MV-4-11 (cell line): ENCODE measurements around the gene CDC42EP3.

ENCODE experiments used
- DNase-seq: peaks from one replicate; lab custom pipeline; 2025; lab: John Stamatoyannopoulos, UW

Gene CDC42EP3

DNA sequence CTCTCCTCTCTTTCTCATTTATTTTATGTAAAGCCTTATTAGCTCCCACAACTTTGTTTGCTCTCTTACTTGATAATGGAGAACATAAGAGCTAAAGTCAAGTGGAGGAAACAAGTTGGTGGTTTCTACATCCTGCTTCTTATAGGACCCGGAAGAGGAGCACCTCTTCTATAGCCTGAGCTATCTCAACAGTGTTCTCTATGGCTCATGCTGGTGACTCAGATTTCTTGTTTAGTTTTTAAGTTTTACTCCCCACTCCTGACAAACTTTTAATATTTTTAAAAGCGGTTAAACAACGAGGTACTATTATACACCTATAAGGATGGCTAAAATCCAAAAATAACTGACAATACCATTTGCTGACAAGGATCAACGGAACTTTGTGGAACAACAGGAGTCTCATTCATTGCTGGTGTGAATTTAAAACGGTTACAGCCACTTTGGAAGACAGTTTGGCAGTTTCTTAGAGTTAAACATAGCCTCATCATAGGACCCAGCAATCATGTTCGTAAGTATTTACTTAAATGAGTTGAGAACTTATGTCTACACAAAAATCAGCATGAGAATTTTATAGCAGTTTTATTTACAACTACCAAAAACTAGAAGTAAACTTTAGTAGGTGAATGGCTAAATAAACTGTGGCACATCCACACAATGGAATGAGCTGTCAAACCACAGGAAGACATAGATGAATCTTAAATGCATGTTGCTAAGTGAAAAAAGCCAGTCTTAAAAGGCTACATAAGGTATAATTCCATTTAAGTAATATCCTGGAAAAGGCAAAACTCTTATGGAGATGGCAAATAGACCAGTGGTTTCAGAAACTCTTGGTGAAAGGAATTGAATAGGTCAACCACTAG is 12.7 kb upstream of the CDC42EP3 start:
- DNase-seq = peak; percentile 69

DNA sequence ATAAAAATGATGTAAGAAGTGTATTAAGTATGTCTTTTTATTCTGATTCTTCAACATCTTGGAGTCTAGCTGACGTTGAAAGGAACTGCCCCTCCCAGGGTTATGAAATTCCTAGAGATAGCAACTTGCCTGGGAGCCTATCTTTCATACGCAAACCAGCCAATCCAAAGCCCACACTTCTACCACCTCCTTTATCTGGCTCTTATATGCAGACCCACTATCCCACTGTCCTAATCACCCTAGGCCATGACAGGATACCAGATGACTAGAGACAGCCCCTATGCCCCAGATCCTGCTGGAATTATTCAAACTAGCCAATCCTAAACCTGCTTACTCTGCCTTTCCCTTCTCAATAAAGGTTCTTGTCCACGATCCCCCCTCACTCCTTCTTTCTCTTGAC is 11.8 kb upstream of the CDC42EP3 start:
- no peak for DNase-seq

DNA sequence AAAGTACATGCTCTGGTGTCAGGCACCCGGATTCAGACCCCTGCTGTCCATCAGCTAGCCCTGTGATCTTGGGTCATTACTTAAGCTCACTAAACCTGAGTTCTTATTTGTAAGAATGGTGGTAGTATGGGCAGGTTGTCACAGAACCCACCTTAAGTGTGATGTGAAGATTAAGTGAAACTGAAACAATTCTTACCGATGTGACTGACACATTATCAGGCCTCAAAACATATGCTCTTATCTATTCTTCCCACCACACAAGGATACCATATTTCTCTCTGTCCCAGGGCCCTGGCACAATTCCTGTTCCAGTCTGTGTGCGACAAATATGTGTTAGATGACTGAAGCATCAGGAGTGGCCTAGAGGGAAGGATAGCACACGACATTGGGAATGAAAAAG is 11.0 kb upstream of the CDC42EP3 start:
- DNase-seq = no peak

DNA sequence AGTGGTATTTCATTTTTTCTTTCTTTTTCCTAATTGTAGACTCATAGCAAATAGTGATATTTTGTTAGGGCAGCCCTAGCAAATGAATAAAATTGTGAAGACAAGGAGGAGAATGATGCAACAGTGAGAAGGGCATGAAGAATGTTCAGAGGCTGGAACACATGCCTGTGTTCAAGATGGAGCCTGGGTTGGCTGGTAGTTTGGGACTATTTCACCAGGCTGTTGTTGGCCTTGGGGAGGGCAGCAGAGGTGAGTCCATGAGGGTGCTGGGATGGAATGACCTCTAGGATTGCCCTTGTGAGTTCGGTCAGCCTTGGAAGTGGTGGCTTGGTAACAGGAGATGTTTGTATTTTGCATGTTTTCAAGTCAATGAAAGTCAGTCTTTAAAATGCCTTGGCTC is 10.1 kb upstream of the CDC42EP3 start:
- DNase-seq = no peak

DNA sequence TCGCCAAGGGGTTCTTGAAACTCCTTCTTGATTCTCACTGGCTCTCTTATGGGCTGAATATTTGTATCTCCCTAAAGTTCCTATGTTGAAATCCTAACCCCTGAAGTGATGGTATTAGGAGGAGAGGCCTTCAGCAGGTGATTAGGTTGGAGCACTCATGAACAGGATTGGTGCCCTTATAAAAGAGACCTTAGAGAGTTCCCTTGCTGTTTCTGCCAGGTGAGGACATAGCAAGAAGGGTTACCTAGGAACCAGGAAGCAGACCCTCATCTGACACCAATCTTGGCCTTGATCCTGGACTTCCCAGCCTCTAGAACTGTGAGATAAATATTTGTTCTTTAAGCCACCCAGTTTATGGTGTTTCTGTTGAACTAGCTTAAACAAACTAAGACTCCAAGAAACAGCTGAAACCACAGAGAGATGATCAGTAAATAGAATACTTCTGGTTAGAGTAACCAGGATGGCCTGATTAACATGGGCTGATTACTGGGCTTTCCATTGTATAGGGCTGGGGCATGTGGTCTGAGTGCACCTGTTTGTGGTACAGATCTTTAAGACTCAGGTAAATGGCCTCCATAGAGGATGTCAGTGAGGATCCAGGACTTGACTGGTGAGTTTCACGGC is 7.7 kb upstream of the CDC42EP3 start:
- DNase-seq = no peak

DNA sequence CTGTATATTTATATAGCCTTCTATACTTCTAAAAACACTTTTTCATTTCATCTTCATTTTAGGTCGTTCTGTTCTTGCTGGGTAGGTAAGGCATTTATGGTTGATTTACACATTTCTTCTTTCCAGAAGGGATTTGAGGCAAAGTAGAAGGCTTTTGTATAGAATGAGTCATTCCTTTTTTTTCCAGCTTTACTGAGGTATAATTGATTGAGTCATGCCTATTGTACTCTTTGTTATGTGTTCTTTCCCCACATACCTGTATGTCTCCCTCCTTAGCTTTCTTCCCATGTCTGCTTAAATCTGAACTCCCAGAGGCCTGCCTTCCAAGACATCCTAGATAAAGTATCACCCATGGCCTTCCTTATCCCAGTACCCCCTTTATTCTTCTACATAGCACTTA is 4.8 kb upstream of the CDC42EP3 start:
- DNase-seq = no peak

DNA sequence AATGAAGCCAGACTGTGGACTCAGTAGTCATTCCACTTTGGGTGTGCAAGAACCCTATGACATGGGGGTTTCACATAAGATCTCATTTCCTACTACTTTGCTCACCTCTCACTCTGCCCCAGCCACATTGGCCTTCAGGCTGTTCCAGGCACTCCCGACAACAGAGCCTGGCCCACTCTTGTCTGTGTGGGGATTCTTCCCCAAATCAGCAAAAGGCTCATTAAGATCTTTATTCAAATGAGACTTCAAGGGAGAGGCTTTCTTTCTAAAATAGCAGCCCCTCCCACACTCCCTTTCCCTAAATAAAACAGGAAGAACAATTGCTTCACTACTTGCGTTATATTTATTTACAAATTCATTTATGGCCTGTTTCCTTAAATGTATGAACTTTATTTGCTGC is 3.5 kb upstream of the CDC42EP3 start:
- DNase-seq = peak; percentile 79

DNA sequence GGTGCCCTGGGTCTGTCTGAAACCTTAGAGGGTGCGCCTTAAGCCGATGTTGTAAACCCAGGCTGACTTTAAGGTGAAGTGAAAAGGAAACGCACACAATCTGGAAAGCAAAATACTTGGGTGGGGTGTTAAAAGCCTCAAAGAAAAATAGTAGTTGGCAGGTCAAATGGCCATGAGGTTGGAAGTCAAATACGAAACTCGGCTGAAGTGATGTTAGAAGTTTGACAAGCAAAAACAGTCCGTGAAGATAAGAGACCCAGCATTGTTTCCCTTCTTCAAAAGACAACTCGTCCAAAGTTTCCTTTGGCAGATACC is 1.4 kb upstream of the CDC42EP3 start:
- no peak for DNase-seq

DNA sequence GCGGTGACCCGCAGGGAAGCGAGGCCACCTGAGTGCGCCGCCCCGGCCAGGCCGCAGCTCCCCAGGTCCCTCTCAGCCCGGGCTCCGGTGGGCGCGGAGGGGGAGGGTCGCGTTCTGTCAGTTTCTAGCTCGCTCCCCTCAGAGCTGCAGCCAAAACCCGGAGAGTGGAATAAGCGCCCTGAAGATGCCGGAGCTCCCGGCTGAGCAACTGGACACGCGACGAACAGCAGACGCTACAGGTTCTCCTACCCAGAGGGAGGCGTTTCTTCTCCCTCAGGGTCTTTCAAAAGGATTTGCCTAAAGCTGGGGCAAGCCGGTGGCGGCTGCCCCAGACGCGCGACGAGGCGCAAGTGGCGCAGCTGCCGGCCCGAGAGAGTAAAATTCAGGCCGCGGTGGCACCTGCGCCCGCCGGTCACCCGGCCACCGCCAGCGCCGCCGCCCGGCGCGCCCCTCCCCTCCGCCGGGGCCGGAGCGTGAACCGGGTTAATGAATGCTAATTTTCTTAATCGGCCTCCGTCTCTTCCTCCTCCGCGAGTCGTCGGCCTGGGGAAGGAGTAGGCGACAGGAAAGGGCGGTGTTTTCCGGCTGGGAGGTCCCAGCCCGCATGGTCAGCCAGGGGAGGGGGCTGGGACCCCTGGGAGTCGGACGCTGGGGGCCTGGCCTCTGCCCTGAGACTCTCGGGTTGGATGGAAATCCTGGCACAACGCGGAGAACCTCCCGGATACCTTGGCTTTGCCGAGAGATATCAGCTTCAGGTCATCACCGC is 845 bp upstream of the CDC42EP3 start:
- peak; percentile 69 for DNase-seq

DNA sequence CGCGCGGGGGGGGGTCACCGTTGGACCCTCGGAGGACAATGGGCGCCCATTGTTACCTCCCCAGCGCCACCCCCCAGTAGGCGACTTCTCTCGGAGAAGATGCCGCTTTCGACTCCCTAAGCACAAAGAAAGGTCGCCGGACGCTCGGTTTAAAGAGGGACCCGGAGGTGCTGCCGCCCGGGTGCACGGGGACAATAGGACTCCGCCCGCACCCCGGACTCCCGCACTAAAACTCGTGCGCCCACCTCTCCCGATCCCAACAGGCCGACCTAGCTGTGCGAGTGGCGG is 318 bp upstream of the CDC42EP3 start:
- DNase-seq = no peak

DNA sequence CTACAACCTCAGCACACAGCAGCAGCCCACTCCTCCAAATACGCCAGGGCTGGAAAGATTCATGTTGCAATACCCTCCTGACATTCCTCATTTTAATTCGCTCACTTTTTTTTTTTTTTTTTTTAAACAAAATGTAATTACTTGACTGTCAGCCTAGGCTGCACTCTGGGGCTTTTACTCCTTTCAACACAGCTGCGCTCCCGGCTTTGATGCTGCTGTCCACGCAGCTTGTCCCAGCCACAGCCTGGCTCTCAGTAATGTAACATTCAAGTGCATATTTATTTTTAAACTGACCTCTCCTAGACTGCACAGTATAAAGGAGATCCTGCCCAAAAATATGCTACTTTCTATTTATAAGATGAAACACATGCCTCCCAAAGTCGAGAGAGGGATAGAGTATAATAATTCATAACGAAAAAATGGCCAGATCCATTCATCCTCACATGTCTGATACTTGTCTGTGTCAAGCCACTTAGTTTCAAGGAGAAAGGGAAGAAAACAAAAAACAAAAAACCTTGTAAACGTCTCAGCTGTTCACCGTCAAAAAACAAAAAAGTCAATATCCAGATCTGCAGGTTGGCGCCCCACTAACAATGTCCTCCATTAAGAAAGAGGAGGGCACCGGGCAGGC is 949 bp downstream of the CDC42EP3 start:
- DNase-seq = no peak

DNA sequence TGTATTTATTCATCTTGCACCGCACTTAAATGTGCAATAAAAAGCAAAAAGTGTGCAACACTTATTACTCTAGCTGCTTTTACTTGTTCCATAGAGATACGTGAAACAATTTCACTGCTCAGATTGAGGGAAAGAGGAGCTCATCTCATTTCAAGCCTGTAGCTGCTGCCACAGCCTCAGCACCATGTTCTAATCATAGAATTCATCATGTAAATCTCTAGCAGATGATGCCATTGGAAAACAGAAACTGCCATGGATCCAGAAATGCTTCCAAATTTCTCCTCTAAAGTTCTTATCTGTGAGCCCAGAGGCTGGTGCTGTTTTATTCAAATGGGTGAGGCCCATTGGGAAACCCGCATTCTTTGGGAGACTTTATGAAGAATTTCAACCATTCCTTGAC is 2.0 kb downstream of the CDC42EP3 start:
- no peak for DNase-seq

DNA sequence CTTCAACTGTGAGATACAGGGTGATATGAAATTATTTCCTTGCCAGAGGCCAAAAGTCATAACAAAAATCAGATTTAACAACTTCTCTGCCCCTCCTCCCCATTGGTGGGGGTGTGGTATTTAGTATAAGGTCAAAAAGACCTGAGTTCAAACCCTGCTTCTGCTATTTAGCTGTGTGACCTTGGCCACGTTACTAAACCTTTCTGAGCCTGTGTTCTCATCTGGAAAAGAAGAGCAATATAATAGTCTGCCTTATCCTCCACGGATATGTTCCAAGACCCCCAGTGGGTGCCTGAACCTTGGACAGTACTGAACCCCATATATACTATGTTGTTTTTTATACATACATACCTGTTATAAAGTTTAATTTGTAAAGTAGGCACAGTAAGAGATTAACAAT is 3.7 kb downstream of the CDC42EP3 start:
- no peak for DNase-seq

DNA sequence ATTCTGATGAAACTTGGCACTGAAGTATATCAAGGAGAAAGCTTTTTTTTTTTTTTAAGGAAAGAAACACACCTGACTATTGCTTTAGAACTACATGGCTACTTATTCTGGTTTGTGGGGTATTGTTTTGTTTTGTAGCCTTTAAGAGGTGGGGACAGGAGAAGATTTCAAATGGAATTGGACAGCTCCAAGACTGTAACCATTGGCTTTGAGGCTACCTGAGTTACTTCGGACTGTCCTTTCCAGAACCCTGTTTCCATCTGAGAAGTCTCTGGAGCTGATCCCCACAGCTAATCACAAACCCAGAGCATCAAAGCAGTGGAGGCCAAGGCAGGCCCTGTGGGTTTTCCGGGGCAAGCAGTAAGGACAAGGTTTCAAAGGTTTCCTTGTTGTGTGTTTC is 4.7 kb downstream of the CDC42EP3 start:
- DNase-seq = no peak

DNA sequence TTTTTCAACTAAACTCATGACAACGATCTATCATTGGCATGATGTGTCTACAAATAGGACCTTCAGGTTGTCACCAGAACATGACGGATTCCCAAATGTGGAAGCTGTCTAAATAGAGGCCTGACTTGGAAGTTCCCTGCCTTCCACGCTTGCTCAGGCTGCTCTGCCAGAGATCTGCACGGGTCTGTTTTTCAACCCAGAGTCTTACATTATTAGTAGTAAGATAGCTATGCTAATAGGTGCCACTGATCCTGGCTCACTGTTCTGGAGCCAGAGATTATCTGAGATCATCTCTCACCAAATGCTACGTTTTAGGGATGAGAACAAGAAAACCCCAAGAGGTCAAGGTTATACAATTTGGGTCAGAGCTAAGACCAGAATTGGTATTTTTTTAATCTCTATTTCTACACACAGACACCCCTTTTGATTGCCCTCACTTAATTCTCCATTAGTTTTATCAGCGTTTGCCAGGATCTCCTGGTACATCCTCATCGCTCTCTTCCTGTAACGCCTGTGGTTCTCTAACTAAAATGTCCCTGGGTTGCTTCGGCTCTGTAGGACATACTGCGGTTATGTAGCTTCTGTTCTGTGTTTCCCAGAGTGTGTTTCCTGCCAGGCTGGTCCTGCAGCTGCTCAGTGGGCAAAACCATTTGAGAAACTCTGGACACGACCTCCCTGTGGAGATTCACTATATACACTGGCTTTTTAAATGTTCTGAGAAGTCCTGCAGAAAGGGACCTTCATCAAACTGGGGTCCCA is 5.7 kb downstream of the CDC42EP3 start:
- DNase-seq = no peak

DNA sequence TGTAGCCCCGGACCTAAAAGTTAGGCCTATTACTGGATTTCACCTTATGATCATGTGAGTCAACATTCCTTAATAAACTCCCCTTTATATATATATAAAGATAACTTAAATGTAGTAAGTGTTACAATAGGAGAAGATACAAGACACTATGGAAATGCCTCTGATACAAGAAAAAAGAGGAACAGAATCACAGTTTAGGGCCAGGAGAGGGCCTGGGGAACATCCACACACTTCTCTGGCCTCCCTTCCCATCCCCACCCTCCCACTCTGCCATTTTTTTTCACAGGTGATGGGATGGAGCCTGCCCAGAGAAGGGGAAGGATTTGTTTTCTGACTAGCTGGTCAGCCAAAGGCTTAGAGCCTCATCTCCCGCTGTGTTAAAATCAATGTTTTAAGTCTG is 6.4 kb downstream of the CDC42EP3 start:
- DNase-seq = peak; percentile 13

DNA sequence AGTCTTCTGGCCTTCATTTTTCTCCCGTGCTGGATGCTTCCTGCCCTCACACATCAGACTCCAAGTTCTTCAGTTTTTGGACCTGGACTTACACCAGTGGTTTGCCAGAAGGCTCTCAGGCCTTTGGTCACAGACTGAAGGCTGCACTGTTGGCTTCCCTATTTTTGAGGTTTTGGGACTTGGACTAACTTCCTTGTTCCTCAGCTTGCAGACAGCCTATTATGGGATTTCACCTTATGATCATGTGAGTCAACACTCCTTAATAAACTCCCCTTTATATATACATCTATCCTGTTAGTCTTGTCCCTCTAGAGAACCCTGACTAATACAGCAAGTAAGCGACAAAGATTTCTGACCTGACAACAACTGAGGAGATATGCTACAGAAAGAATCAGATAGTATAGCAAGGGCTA is 7.2 kb downstream of the CDC42EP3 start:
- DNase-seq = peak; percentile 64

DNA sequence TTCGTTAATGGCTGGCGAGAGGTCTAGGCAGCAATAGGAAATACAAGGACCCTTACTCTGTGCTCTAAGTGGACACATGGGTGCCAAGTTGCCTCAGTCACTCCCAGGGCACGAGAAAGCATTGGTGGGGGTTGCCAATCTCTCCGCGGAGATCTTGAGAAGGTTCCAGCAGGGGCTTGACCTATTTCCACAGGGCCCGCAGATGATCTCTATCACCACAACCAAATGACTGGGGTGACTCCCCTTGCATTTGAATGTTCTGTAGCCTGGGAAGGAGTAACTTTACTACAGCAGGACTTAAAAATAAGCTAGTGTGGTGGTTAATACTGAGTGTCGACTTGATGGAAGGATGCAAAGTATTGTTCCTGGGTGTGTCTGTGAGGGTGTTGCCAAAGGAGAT is 8.1 kb downstream of the CDC42EP3 start:
- DNase-seq = no peak

DNA sequence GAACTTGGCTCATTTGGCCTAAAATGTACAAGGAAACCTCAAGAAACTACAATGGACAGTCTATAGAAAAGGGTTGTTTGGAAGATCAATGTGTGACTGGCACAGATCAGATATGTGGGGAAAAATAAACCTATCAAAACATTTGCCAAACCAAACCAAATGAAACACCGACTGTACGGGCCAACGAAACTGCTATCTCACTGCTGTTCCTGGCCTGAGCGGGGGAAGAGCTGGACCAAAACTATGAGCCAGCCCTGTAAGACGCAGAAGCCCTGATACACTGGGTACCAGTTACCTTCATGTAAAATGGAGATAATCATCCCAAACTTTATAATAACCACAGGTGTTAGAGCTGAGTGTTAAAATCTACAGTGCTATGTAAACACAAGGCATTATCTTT is 11.7 kb downstream of the CDC42EP3 start:
- DNase-seq = no peak

DNA sequence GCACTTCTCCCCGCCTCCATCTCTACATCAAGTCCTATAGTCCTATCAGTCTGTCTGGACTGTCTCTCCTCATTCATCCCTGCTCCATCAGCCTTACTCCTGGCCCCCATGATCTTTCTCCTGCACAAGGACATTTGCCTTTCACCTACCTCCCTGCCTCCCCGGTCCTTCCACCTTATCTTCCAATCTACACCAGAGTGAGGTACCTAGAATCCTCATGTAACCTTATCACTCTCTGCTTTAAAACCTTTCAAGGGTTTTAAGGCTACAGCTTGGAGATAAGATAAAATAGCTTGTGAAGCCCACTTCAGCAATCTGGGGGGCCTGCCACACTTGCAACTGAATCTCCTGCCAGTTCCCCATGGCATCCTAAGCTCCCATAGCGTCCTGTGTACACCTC is 12.8 kb downstream of the CDC42EP3 start:
- DNase-seq = no peak

DNA sequence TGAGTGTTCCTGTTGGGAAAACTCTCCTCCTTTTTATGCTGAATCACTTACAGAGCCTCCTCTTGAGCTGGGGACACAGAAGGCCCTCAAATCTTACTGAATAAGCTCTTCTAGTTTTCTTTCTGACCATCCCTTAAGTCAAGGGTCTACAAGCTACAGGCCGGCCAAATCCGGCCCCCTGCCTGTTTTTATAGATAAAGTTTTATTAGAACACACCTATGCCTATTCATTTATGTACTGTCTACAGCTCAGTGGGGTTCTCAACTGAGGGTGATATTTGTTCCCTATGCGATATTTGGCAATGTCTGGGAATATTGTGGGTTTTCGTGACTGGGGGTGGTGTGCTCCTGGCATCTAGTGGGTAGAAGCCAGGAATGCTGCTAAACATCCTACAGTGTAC is 14.0 kb downstream of the CDC42EP3 start:
- no peak for DNase-seq
